IMR-90 (cell line): ENCODE data around the gene SPRED2. TPM values are rescaled to one million over a fixed set of nuclear protein-coding genes. Genes with fewer than 3 reads are reported as not detected.

Experiments
- ATAC-seq: fragments of 200-7000 bp; cut with Tn5 transposase; 2 replicates; pipeline ENCODE4 v1.9.1; 2020; ENCODE audit warnings: low read depth, mild to moderate bottlenecking, moderate library complexity
- BruUV-seq: library from RNA; stranded (reverse); fragments of 400-500 nt; replicated peaks from 2 replicates; lab custom pipeline; 2021; lab: Mats Ljungman, UMichigan
- CTCF ChIA-PET: fragments of 300-600 bp; formaldehyde crosslinking; extraction: SDS; loops from one replicate; lab custom pipeline; 2021; ENCODE audit warnings: antibody characterized with exemption; lab: Yijun Ruan, JAX
- POLR2A ChIA-PET: fragments of 300-600 bp; sonication (Branson Sonifier 250); formaldehyde crosslinking; loops from one replicate; lab custom pipeline; 2022; ENCODE audit warnings: antibody characterized with exemption; ENCODE audit not compliant: unreplicated experiment; lab: Charles Lee
- DNase-seq: peaks from one replicate; pipeline ENCODE4 v3.0.0; 2013
- H2AFZ ChIP-seq: replicated peaks from 2 replicates; pipeline ENCODE3; 2013; ENCODE audit warnings: low read length, mild to moderate bottlenecking; ENCODE audit not compliant: poor library complexity
- H2AK5ac ChIP-seq: 2 replicates; pipeline ENCODE4 v1.6.1; 2013; ENCODE audit warnings: low read depth, low read length, inconsistent platforms
- H2AK9ac ChIP-seq: replicated peaks from 2 replicates; pipeline ENCODE3; 2013; ENCODE audit warnings: mild to moderate bottlenecking, low read depth, low read length, moderate library complexity; ENCODE audit not compliant: poor library complexity
- H2BK120ac ChIP-seq: 2 replicates; pipeline ENCODE4 v1.6.1; 2013; ENCODE audit warnings: low read depth, low read length, inconsistent platforms
- H2BK15ac ChIP-seq: 3 replicates; pipeline ENCODE4 v1.6.1; 2013; ENCODE audit warnings: low read depth, low read length, inconsistent platforms
- H2BK20ac ChIP-seq: 2 replicates; pipeline ENCODE4 v1.6.1; 2013; ENCODE audit warnings: low read depth, mild to moderate bottlenecking, inconsistent platforms, low read length, moderate library complexity
- H2BK5ac ChIP-seq: 2 replicates; pipeline ENCODE4 v1.6.1; 2013; ENCODE audit warnings: mild to moderate bottlenecking, low read depth, low read length, inconsistent platforms; ENCODE audit not compliant: poor library complexity, severe bottlenecking
- H3K14ac ChIP-seq: replicated peaks from 2 replicates; pipeline ENCODE4 v1.6.1; 2013; ENCODE audit warnings: low read depth, low read length, inconsistent platforms
- H3K18ac ChIP-seq: 2 replicates; pipeline ENCODE4 v1.6.1; 2013; ENCODE audit warnings: low read depth, low read length, control low read depth
- H3K23ac ChIP-seq: 2 replicates; pipeline ENCODE4 v1.6.1; 2013; ENCODE audit warnings: low read depth, low read length, inconsistent platforms
- H3K27ac ChIP-seq: 2 replicates; pipeline ENCODE4 v1.5.1; 2013; ENCODE audit warnings: mild to moderate bottlenecking, control low read depth, low read length; ENCODE audit not compliant: insufficient read depth
- H3K27me3 ChIP-seq: 2 replicates; pipeline ENCODE4 v1.6.1; 2013; ENCODE audit warnings: low read length; ENCODE audit not compliant: control insufficient read depth, insufficient read depth
- H3K36me3 ChIP-seq: 2 replicates; pipeline ENCODE4 v1.6.1; 2013; ENCODE audit warnings: low read length, mixed read lengths; ENCODE audit not compliant: control insufficient read depth, insufficient read depth
- H3K4ac ChIP-seq: 2 replicates; pipeline ENCODE4 v1.6.1; 2013; ENCODE audit warnings: low read depth, low read length, inconsistent platforms
- H3K4me1 ChIP-seq: 2 replicates; pipeline ENCODE4 v1.6.1; 2013; ENCODE audit warnings: low read length, mixed read lengths; ENCODE audit not compliant: control insufficient read depth, insufficient read depth
- H3K4me2 ChIP-seq: 2 replicates; pipeline ENCODE4 v1.6.1; 2013; ENCODE audit warnings: low read depth, mild to moderate bottlenecking, control low read depth, low read length, moderate library complexity
- H3K4me3 ChIP-seq: 2 replicates; pipeline ENCODE4 v1.5.1; 2013; ENCODE audit warnings: low read depth, mild to moderate bottlenecking, control low read depth, low read length, moderate library complexity; ENCODE audit not compliant: insufficient read depth
- H3K56ac ChIP-seq: 2 replicates; pipeline ENCODE4 v1.6.1; 2013; ENCODE audit warnings: low read length, inconsistent platforms; ENCODE audit not compliant: insufficient read depth; ENCODE audit errors: extremely low read depth
- H3K79me1 ChIP-seq, 2 experiments: 2 replicates each; pipeline ENCODE4 v1.6.1; 2013; ENCODE audit warnings: low read length in 2 of 2, inconsistent platforms in 1 of 2, low read depth in 1 of 2
- H3K9ac ChIP-seq: 2 replicates; pipeline ENCODE4 v1.6.1; 2013; ENCODE audit warnings: low read depth, low read length, control low read depth
- H3K9me1 ChIP-seq: 2 replicates; pipeline ENCODE4 v1.6.1; 2013; ENCODE audit warnings: low read length, inconsistent platforms; ENCODE audit not compliant: insufficient read depth
- H3K9me3 ChIP-seq: 2 replicates; pipeline ENCODE4 v1.6.1; 2013; ENCODE audit warnings: low read length; ENCODE audit not compliant: control insufficient read depth, insufficient read depth
- H4K20me1 ChIP-seq: 2 replicates; pipeline ENCODE4 v1.6.1; 2013; ENCODE audit warnings: low read length, inconsistent platforms; ENCODE audit not compliant: insufficient read depth
- H4K5ac ChIP-seq: 2 replicates; pipeline ENCODE4 v1.6.1; 2013; ENCODE audit warnings: mild to moderate bottlenecking, low read depth, low read length, control low read depth
- H4K8ac ChIP-seq, 2 experiments: 2 replicates each; pipeline ENCODE4 v1.6.1; 2013; ENCODE audit warnings: low read depth in 2 of 2, low read length in 2 of 2, control low read depth in 1 of 2, inconsistent platforms in 1 of 2
- H4K91ac ChIP-seq: 2 replicates; pipeline ENCODE4 v1.6.1; 2013; ENCODE audit warnings: low read depth, low read length, inconsistent platforms; ENCODE audit not compliant: insufficient read depth
- BHLHE40 ChIP-seq: fragments of 150-350 bp; IDR thresholded peaks from 2 replicates; pipeline ENCODE4 v1.6.1; 2016; ENCODE audit warnings: mild to moderate bottlenecking, low read depth, low read length
- CEBPB ChIP-seq: IDR thresholded peaks from 2 replicates; pipeline ENCODE4 v1.6.1; 2012; ENCODE audit warnings: low read depth, low read length, improper control_type of control experiment
- CHD1 ChIP-seq: IDR thresholded peaks from 2 replicates; pipeline ENCODE4 v1.6.1; 2012; ENCODE audit warnings: low read depth, low read length, improper control_type of control experiment
- ELK1 ChIP-seq: fragments of 150-350 bp; IDR thresholded peaks from 2 replicates; pipeline ENCODE4 v1.6.1; 2016; ENCODE audit warnings: low read depth, mild to moderate bottlenecking, low read length, moderate library complexity, borderline replicate concordance
- FOS ChIP-seq: fragments of 150-350 bp; IDR thresholded peaks from 2 replicates; pipeline ENCODE4 v1.6.1; 2016; ENCODE audit warnings: low read depth, low read length
- MAFK ChIP-seq: IDR thresholded peaks from 2 replicates; pipeline ENCODE4 v1.6.1; 2012; ENCODE audit warnings: low read depth, low read length, improper control_type of control experiment
- MAZ ChIP-seq: IDR thresholded peaks from 2 replicates; pipeline ENCODE4 v1.6.1; 2012; ENCODE audit warnings: low read depth, mild to moderate bottlenecking, low read length, improper control_type of control experiment, moderate library complexity, borderline replicate concordance
- MXI1 ChIP-seq: IDR thresholded peaks from 2 replicates; pipeline ENCODE4 v1.6.1; 2012; ENCODE audit warnings: low read depth, mild to moderate bottlenecking, low read length, moderate library complexity, borderline replicate concordance
- NFE2L2 ChIP-seq: fragments of 150-350 bp; IDR thresholded peaks from 2 replicates; pipeline ENCODE4 v1.6.1; 2016; ENCODE audit warnings: low read depth, mild to moderate bottlenecking, low read length
- POLR2A ChIP-seq: IDR thresholded peaks from 2 replicates; pipeline ENCODE4 v1.6.1; 2012; ENCODE audit warnings: mild to moderate bottlenecking, low read depth, low read length
- RAD21 ChIP-seq: IDR thresholded peaks from 2 replicates; pipeline ENCODE4 v1.6.1; 2012; ENCODE audit warnings: low read length, improper control_type of control experiment
- RCOR1 ChIP-seq: IDR thresholded peaks from 2 replicates; pipeline ENCODE4 v1.6.1; 2012; ENCODE audit warnings: mild to moderate bottlenecking, low read length, improper control_type of control experiment; ENCODE audit not compliant: insufficient replicate concordance
- RFX5 ChIP-seq: IDR thresholded peaks from 2 replicates; pipeline ENCODE4 v1.8.0; 2012; ENCODE audit warnings: low read depth, mild to moderate bottlenecking, low read length, moderate library complexity
- SMC3 ChIP-seq: fragments of 150-350 bp; IDR thresholded peaks from 2 replicates; pipeline ENCODE4 v1.6.1; 2016; ENCODE audit warnings: low read depth, mild to moderate bottlenecking, antibody characterized with exemption, low read length, moderate library complexity
- USF2 ChIP-seq: fragments of 150-350 bp; IDR thresholded peaks from 2 replicates; pipeline ENCODE4 v1.6.1; 2017; ENCODE audit warnings: mild to moderate bottlenecking, antibody characterized with exemption, low read length, low read depth
- WGBS, 2 experiments: methylation state at CpG; one replicate each; pipeline versions ENCODE4 v1.1.5 to v1.1.7; 2013; ENCODE audit warnings: missing lambda C conversion rate in 2 of 2; ENCODE audit not compliant: insufficient read length in 1 of 2; ENCODE audit errors: extremely low coverage in 2 of 2; 5-methylcytosine and 5-hydroxymethylcytosine counted together
- dilution Hi-C: fragments of 300-500 bp; cut with HindIII; formaldehyde crosslinking; loops from one replicate; pipeline ENCODE4 v1.14.3; 2018; ENCODE audit warnings: low sequenced_read_pairs; ENCODE audit not compliant: unreplicated experiment
- in situ Hi-C: fragments of 300-500 bp; cut with MboI; formaldehyde crosslinking; loops from 3 replicates; pipeline ENCODE4 v1.14.3; 2019; ENCODE audit warnings: low sequenced_read_pairs, inconsistent platforms, mixed read lengths
- intact Hi-C: fragments of 100-400 bp; cut with micrococcal nuclease; formaldehyde crosslinking; loops from 2 replicates; pipeline ENCODE4 v1.10.0; 2022
- polyA plus RNA-seq, 3 experiments: library from polyadenylated mRNA; depleted of rRNA; stranded (reverse); fragments of >200 nt; gene quantifications; 2 replicates each; pipeline ENCODE4 v1.2.3, GENCODE V29; 2012; ENCODE audit warnings: low replicate concordance in 1 of 3
- total RNA-seq: library from RNA; depleted of rRNA; stranded (reverse); fragments of >200 nt; gene quantifications from 2 replicates; pipeline ENCODE4 v1.2.3, GENCODE V29; 2012
- TF ChIP-seq, protein P1 (sequence below): conservative IDR thresholded peaks from 2 replicates; pipeline ENCODE4 v1.5.1; 2012; ENCODE audit warnings: mild to moderate bottlenecking, low read depth, low read length, improper control_type of control experiment

Gene SPRED2
- total and polyA plus RNA-seq, 2 of the 4 experiments (the other 2 are of a cell fraction), result 4.8 to 18.7 TPM

- POLR2A ChIA-PET, result no interaction called here
- Histone ChIP-seq H3K14ac (no peak overlapping the region), H3K27me3 (no peaks in the 10 kb centered on the region), H4K8ac (no peak overlapping the region), H3K23ac (no peak overlapping the region), H3K4me1 (peaks cover 5% of the 10 kb centered on the region), H2BK5ac (no peak overlapping the region), H3K9me3 (no peaks in the 10 kb centered on the region), H3K56ac (no peak overlapping the region), H2AK5ac (no peak overlapping the region), H3K4me2 (no peak overlapping the region), H2BK120ac (no peak overlapping the region), H3K9me1 (peaks cover 14% of the 10 kb centered on the region), H4K91ac (no peak overlapping the region), H2BK20ac (no peak overlapping the region), H3K4me3 (no peak overlapping the region), H3K18ac (no peak overlapping the region), H3K9ac (no peak overlapping the region), H3K79me1 (peaks cover 24 to 81% of the 10 kb centered on the region in 2 experiments), H3K27ac (no peak overlapping the region), H2AFZ (no peak overlapping the region), H2BK15ac (no peak overlapping the region), H4K20me1 (peaks cover 86% of the 10 kb centered on the region), H2AK9ac (no peak overlapping the region), H3K4ac (no peak overlapping the region), H4K5ac (no peak overlapping the region), H3K36me3 (no peaks in the 10 kb centered on the region)
- DNase-seq (no peak), ATAC-seq (no peak)
- BruUV-seq, result no TSS peak
- CTCF ChIA-PET, result no interaction called here
- TF ChIP-seq MXI1, result no peak
- no peak for TF ChIP-seq FOS
- no peak for TF ChIP-seq USF2
- TF ChIP-seq, protein P1, sequence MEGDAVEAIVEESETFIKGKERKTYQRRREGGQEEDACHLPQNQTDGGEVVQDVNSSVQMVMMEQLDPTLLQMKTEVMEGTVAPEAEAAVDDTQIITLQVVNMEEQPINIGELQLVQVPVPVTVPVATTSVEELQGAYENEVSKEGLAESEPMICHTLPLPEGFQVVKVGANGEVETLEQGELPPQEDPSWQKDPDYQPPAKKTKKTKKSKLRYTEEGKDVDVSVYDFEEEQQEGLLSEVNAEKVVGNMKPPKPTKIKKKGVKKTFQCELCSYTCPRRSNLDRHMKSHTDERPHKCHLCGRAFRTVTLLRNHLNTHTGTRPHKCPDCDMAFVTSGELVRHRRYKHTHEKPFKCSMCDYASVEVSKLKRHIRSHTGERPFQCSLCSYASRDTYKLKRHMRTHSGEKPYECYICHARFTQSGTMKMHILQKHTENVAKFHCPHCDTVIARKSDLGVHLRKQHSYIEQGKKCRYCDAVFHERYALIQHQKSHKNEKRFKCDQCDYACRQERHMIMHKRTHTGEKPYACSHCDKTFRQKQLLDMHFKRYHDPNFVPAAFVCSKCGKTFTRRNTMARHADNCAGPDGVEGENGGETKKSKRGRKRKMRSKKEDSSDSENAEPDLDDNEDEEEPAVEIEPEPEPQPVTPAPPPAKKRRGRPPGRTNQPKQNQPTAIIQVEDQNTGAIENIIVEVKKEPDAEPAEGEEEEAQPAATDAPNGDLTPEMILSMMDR, result no peak
- TF ChIP-seq NFE2L2, result no peak
- TF ChIP-seq RAD21, result no peak
- TF ChIP-seq MAFK, result no peak
- TF ChIP-seq ELK1, result no peak
- no peak for TF ChIP-seq RFX5
- TF ChIP-seq CHD1, result no peak
- no peak for TF ChIP-seq SMC3
- no peak for TF ChIP-seq CEBPB
- TF ChIP-seq MAZ, result no peak
- no peak for TF ChIP-seq BHLHE40
- no peak for TF ChIP-seq POLR2A
- TF ChIP-seq RCOR1, result no peak
- in situ Hi-C loops (no loop called here), intact Hi-C loops (no loop called here), dilution Hi-C loops (no loop called here)
- no CpG with 5 or more reads among the region's 3 CpGs for WGBS, 2 experiments
These were observed 8.0 kb downstream of the SPRED2 start for GRCh38 chr2:65424391-65424790.
